ENCODE measurements around the gene ANGPTL2.

The ANGPTL2 gene

GRCh38 chr9:127118597-127119319 is 3.7 kb downstream of the ANGPTL2 start:
- in situ Hi-C loops (cut with HindIII; ENCODE audit: low sequenced_read_pairs), result no loop called here
- H3K4me3 ChIP-seq (ENCODE audit: low read depth, low read length), result no peak overlapping the region
- no peak for TF ChIP-seq CTCF (IDR thresholded peaks at IDR 0.05; ENCODE audit: low read depth, low read length, missing control alignments)
- no peak for DNase-seq (ENCODE audit: low read depth)

DNA sequence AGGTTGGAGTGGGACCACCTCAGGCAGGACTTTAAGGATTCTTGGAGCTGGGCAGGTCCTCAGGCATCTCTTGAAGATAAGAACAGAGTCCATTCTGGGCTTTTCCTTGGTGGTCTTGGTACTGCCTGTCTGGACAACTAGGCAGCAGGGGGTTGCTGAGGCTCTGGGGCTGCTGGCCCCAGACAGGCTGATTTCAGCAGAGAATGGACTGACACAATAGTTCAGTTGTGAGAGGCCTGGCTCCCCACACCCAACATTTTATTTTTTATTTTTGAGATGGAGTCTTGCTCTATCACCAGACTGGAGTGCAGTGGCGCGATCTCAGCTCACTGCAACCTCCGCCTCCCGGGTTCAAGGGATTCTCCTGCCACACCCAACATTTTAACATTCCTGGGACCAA is 4.6 kb downstream of the ANGPTL2 start:
- H3K4me3 ChIP-seq (ENCODE audit: low read depth, low read length), result no peak overlapping the region
- in situ Hi-C loops (cut with HindIII; ENCODE audit: low sequenced_read_pairs), result no loop called here
- no peak for TF ChIP-seq CTCF (IDR thresholded peaks at IDR 0.05; ENCODE audit: low read depth, low read length, missing control alignments)
- DNase-seq (ENCODE audit: low read depth), result no peak

DNA sequence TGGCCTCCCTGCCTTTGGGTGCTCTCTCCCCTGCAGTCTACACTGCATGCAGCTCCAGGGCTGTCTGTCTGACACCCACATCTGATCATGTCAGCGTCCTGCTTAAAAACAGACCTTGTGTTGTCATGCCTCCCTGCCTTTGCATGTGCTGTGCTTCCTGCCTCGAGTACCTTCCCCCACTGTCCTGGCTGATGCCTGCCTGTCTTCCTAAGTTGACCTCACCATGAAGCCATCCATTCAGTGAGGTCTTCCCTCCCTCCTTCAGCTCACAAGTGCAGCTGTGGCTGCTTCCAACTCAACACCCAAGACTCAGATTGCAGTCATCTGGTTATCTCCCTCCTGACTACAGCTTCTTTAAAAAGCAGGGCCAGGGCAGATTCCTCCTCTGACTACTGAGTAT is 5.5 kb downstream of the ANGPTL2 start:
- in situ Hi-C loops (cut with HindIII; ENCODE audit: low sequenced_read_pairs), result no loop called here
- DNase-seq (ENCODE audit: low read depth), result no peak
- H3K4me3 ChIP-seq (ENCODE audit: low read depth, low read length), result no peak overlapping the region
- no peak for TF ChIP-seq CTCF (IDR thresholded peaks at IDR 0.05; ENCODE audit: low read depth, low read length, missing control alignments)

DNA sequence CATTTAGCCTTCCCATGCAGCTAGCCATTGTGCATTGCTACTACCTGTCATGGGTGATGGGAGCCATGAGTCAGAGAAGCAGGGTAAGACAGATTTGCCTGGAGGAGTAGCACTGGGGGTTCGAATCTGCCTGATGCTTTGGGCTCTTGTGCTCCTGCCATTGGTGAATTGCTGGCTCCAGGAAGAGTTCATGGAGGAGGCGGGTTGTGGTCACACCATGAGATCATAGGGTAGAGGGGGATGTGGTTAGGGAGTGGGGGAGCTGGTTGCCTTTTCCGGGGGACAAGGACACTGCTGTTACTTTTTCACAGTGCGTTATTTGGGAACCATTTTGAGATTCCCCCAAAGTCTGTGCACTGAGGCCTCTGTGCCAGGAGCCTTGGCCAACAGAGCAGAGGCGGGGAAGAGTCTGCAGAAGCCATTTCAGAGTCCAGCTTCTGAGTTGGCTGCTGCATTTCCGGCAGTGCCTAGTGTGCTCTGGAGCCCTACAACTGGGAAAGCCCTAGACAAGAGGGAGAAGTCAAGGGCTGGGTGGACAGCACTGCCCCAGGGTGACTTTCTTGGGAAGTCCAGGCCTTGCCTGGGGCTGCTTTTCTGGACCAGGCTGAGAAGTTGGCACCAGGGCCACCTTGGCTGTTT is 6.2 kb downstream of the ANGPTL2 start:
- in situ Hi-C loops (cut with HindIII; ENCODE audit: low sequenced_read_pairs), result no loop called here
- DNase-seq (ENCODE audit: low read depth), result no peak
- H3K4me3 ChIP-seq (ENCODE audit: low read depth, low read length), result no peak overlapping the region
- TF ChIP-seq CTCF (IDR thresholded peaks at IDR 0.05; ENCODE audit: low read depth, low read length, missing control alignments), result no peak

DNA sequence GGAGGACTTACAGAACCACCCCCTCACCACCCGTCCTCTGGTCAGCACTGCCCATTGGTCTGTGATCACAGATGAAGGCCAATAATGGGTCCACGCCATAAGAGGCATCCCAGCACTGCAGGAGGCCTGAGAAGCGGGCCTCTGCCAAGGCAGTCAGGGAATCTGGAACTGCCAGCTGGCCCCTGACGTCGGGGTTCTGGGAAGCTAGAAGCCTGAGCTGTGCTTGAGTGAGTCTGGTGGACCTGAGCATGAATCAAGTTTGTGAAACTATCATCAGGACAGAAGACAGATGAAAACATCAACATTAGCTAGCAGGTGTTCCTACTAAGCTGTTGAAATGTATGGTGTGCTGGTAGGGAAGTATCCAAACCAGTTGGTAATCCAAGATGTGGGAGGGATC is 7.8 kb downstream of the ANGPTL2 start:
- TF ChIP-seq CTCF (IDR thresholded peaks at IDR 0.05; ENCODE audit: low read depth, low read length, missing control alignments), result no peak

GRCh38 chr9:127113191-127113972 is 9.1 kb downstream of the ANGPTL2 start:
- in situ Hi-C loops (cut with HindIII; ENCODE audit: low sequenced_read_pairs), result no loop called here
- DNase-seq (ENCODE audit: low read depth), result no peak
- no peak overlapping the region for H3K4me3 ChIP-seq (ENCODE audit: low read depth, low read length)
- TF ChIP-seq CTCF (IDR thresholded peaks at IDR 0.05; ENCODE audit: low read depth, low read length, missing control alignments), result no peak

More for the DNA sequence above, 7.8 kb downstream of the ANGPTL2 start:
- in situ Hi-C loops (cut with HindIII; ENCODE audit: low sequenced_read_pairs), result no loop called here
- no peak overlapping the region for H3K4me3 ChIP-seq (ENCODE audit: low read depth, low read length)
- DNase-seq (ENCODE audit: low read depth), result no peak

Measured in astrocyte of the cerebellum (primary cell).